ENCODE measurements around the gene SEMA5A.

GRCh38 chr5:9218358-9218757 is 327.5 kb downstream of the SEMA5A start:
- TF ChIP-seq CTCF (IDR thresholded peaks at IDR 0.05; ENCODE audit: poor library complexity, severe bottlenecking) (no peak), TAF1 (IDR thresholded peaks at IDR 0.05; ENCODE audit: low read depth) (no peak)
